SK-N-SH (cell line): ENCODE data around the gene EIF5A. TPM values are rescaled to one million over a fixed set of nuclear protein-coding genes. Genes with fewer than 3 reads are reported as not detected.
A peak's percentile ranks its signal among the peaks of the same experiment; 100 is the strongest.

Experiments used
- CTCF ChIA-PET: fragments of 300-600, 350-600 bp; formaldehyde crosslinking; extraction: SDS; loops from one replicate; lab custom pipeline; 2021; lab: Yijun Ruan, JAX
- POLR2A ChIA-PET: fragments of 350-600 bp; sonication (Branson Sonifier 250); formaldehyde crosslinking; extraction: SDS; loops from one replicate; lab custom pipeline; 2020; ENCODE audit warnings: antibody characterized with exemption, inconsistent platforms; lab: Yijun Ruan, JAX
- DNase-seq: peaks from one replicate; pipeline ENCODE4 v3.0.0; 2012
- H2AFZ ChIP-seq: fragments of 200-600 bp; sonication (generic); 2 replicates; pipeline ENCODE4 v1.8.1; 2016; ENCODE audit warnings: antibody characterized with exemption, mild to moderate bottlenecking, low read depth
- H3F3A ChIP-seq: fragments of 200-600 bp; sonication (generic); replicated peaks from 2 replicates; pipeline ENCODE3; 2016; ENCODE audit warnings: antibody characterized with exemption, mild to moderate bottlenecking; ENCODE audit not compliant: insufficient read depth
- H3K27ac ChIP-seq, 2 experiments: fragments of 200-500 bp in 1 of 2; fragments of 200-600 bp in 1 of 2; sonication (Bioruptor generic) in 1 of 2; sonication (generic), shearing (Covaris generic) in 1 of 2; 2 replicates each; pipeline versions ENCODE4 v1.5.1 to v1.6.1; 2014 to 2016; ENCODE audit warnings: low read depth in 2 of 2, inconsistent platforms in 1 of 2, low read length in 1 of 2, mild to moderate bottlenecking in 1 of 2, mixed read lengths in 1 of 2
- H3K27me3 ChIP-seq: fragments of 200-600 bp; sonication (generic), shearing (Covaris generic); 2 replicates; pipeline ENCODE4 v1.6.1; 2016; ENCODE audit warnings: mixed run types; ENCODE audit not compliant: insufficient read depth
- H3K36me3 ChIP-seq, 2 experiments: fragments of 200-500 bp in 1 of 2; fragments of 200-600 bp in 1 of 2; sonication (Bioruptor generic) in 1 of 2; sonication (generic) in 1 of 2; replicated peaks in 1 of 2; 2 replicates each; pipeline versions ENCODE3 to v1.5.1; 2014 to 2016; ENCODE audit warnings: low read length in 1 of 2, mild to moderate bottlenecking in 1 of 2; ENCODE audit not compliant: insufficient read depth in 2 of 2, control insufficient read depth in 1 of 2
- H3K4me1 ChIP-seq, 2 experiments: fragments of 200-500 bp in 1 of 2; fragments of 200-600 bp in 1 of 2; sonication (Bioruptor generic) in 1 of 2; sonication (generic), shearing (Covaris generic) in 1 of 2; 2 replicates each; pipeline versions ENCODE4 v1.5.1 to v1.6.1; 2014 to 2016; ENCODE audit warnings: low read depth in 1 of 2, low read length in 1 of 2, mixed run types in 1 of 2; ENCODE audit not compliant: insufficient read depth in 2 of 2, control insufficient read depth in 1 of 2
- H3K4me2 ChIP-seq: fragments of 200-600 bp; sonication (generic), shearing (Covaris generic); 2 replicates; pipeline ENCODE4 v1.6.1; 2017; ENCODE audit warnings: mixed run types
- H3K4me3 ChIP-seq, 2 experiments: fragments of 200-500 bp in 1 of 2; fragments of 200-600 bp in 1 of 2; sonication (Bioruptor generic) in 1 of 2; sonication (generic), shearing (Covaris generic) in 1 of 2; 2 replicates each; pipeline versions ENCODE4 v1.5.1 to v1.8.1; 2014 to 2016; ENCODE audit warnings: low read depth in 2 of 2, inconsistent platforms in 1 of 2, low read length in 1 of 2, mild to moderate bottlenecking in 1 of 2, mixed read lengths in 1 of 2, moderate library complexity in 1 of 2
- H3K79me2 ChIP-seq: fragments of 200-600 bp; sonication (generic); 2 replicates; pipeline ENCODE4 v1.8.1; 2017; ENCODE audit warnings: mild to moderate bottlenecking; ENCODE audit not compliant: insufficient read depth
- H3K9ac ChIP-seq: fragments of 200-600 bp; sonication (generic); 2 replicates; pipeline ENCODE4 v1.6.1; 2017; ENCODE audit warnings: mixed run types
- H3K9me2 ChIP-seq: fragments of 200-600 bp; sonication (generic); 2 replicates; pipeline ENCODE4 v1.6.1; 2017; ENCODE audit warnings: mixed run types
- H3K9me3 ChIP-seq: fragments of 200-600 bp; sonication (generic); 2 replicates; pipeline ENCODE4 v1.6.1; 2017; ENCODE audit warnings: mixed run types, mild to moderate bottlenecking, moderate library complexity
- H4K20me1 ChIP-seq: fragments of 200-600 bp; sonication (generic); 2 replicates; pipeline ENCODE4 v1.6.1; 2017; ENCODE audit warnings: mild to moderate bottlenecking, mixed run types; ENCODE audit not compliant: insufficient read depth
- ELF1 ChIP-seq: IDR thresholded peaks from 2 replicates; pipeline ENCODE4 v1.4.0; 2012
- EZH2phosphoT487 ChIP-seq: fragments of 200-600 bp; sonication (generic); IDR thresholded peaks from 2 replicates; pipeline ENCODE4 v1.6.1; 2017; ENCODE audit warnings: low read depth, mixed run types, mild to moderate bottlenecking, antibody characterized with exemption, moderate library complexity, borderline replicate concordance
- FOSL2 ChIP-seq: IDR thresholded peaks from 2 replicates; pipeline ENCODE4 v1.4.0; 2012; ENCODE audit warnings: low read depth, mild to moderate bottlenecking, moderate library complexity, borderline replicate concordance
- FOXJ3 ChIP-seq: sonication (generic); formaldehyde crosslinking; IDR thresholded peaks from 2 replicates; pipeline ENCODE4 v1.5.1; 2020; ENCODE audit warnings: mild to moderate bottlenecking, missing genetic modification reagents
- GATA2 ChIP-seq: sonication (generic); formaldehyde crosslinking; IDR thresholded peaks from 2 replicates; pipeline ENCODE4 v1.5.0; 2020; ENCODE audit warnings: mild to moderate bottlenecking, missing genetic modification reagents
- JUND ChIP-seq: IDR thresholded peaks from 2 replicates; pipeline ENCODE4 v1.4.0; 2012
- MEF2A ChIP-seq: IDR thresholded peaks from 2 replicates; pipeline ENCODE4 v1.4.0; 2012; ENCODE audit warnings: low read depth, borderline replicate concordance
- MXI1 ChIP-seq: IDR thresholded peaks from 2 replicates; pipeline ENCODE4 v1.6.1; 2012; ENCODE audit warnings: mild to moderate bottlenecking, low read depth, low read length, improper control_type of control experiment
- NFIC ChIP-seq: IDR thresholded peaks from 2 replicates; pipeline ENCODE4 v1.4.0; 2012; ENCODE audit warnings: borderline replicate concordance
- NRF1 ChIP-seq: IDR thresholded peaks from 2 replicates; pipeline ENCODE4 v1.6.1; 2012; ENCODE audit warnings: low read depth, mild to moderate bottlenecking, low read length
- POLR2AphosphoS5 ChIP-seq: IDR thresholded peaks from 2 replicates; pipeline ENCODE4 v1.6.1; 2012; ENCODE audit warnings: low read depth, low read length
- RAD21 ChIP-seq: IDR thresholded peaks from 2 replicates; pipeline ENCODE4 v1.6.1; 2012; ENCODE audit warnings: mild to moderate bottlenecking, low read length
- RFX5 ChIP-seq: IDR thresholded peaks from 2 replicates; pipeline ENCODE4 v1.6.1; 2012; ENCODE audit warnings: mild to moderate bottlenecking, improper control_type of control experiment, low read length
- RXRA ChIP-seq: IDR thresholded peaks from 2 replicates; pipeline ENCODE4 v1.4.0; 2012; ENCODE audit warnings: low read depth, mild to moderate bottlenecking, borderline replicate concordance
- TCF12 ChIP-seq: IDR thresholded peaks from 2 replicates; pipeline ENCODE4 v1.4.0; 2012
- TEAD4 ChIP-seq: IDR thresholded peaks from 2 replicates; pipeline ENCODE4 v1.4.0; 2012; ENCODE audit warnings: mild to moderate bottlenecking, borderline replicate concordance; ENCODE audit not compliant: insufficient read depth
- USF2 ChIP-seq: fragments of 150-350 bp; IDR thresholded peaks from 2 replicates; pipeline ENCODE4 v1.6.1; 2017; ENCODE audit warnings: antibody characterized with exemption, low read length, low read depth, borderline replicate concordance
- YY1 ChIP-seq: IDR thresholded peaks from 2 replicates; pipeline ENCODE4 v1.4.0; 2012; ENCODE audit warnings: low read depth, mild to moderate bottlenecking
- WGBS: methylation state at CpG from one replicate; pipeline ENCODE4 v1.1.6; 2017; ENCODE audit warnings: low lambda C conversion rate; 5-methylcytosine and 5-hydroxymethylcytosine counted together
- polyA plus RNA-seq, 3 experiments: library from polyadenylated mRNA; depleted of rRNA; stranded (reverse); fragments of >200 nt; gene quantifications; 2 replicates each; pipeline ENCODE4 v1.2.3, GENCODE V29; 2012
- TF ChIP-seq, protein P1 (sequence below): IDR thresholded peaks from 2 replicates; pipeline ENCODE4 v1.4.0; 2012; ENCODE audit warnings: low read depth, borderline replicate concordance
- TF ChIP-seq, protein P2 (sequence below): IDR thresholded peaks from 2 replicates; pipeline ENCODE4; 2012
- TF ChIP-seq, protein P3 (sequence below): fragments of 150-350 bp; IDR thresholded peaks from 2 replicates; pipeline ENCODE4 v1.6.1; 2016; ENCODE audit warnings: mild to moderate bottlenecking, low read depth, low read length

EIF5A gene
- polyA plus RNA-seq, 1 of the 3 experiments (the other 2 are of a cell fraction), result 971 TPM

DNA sequence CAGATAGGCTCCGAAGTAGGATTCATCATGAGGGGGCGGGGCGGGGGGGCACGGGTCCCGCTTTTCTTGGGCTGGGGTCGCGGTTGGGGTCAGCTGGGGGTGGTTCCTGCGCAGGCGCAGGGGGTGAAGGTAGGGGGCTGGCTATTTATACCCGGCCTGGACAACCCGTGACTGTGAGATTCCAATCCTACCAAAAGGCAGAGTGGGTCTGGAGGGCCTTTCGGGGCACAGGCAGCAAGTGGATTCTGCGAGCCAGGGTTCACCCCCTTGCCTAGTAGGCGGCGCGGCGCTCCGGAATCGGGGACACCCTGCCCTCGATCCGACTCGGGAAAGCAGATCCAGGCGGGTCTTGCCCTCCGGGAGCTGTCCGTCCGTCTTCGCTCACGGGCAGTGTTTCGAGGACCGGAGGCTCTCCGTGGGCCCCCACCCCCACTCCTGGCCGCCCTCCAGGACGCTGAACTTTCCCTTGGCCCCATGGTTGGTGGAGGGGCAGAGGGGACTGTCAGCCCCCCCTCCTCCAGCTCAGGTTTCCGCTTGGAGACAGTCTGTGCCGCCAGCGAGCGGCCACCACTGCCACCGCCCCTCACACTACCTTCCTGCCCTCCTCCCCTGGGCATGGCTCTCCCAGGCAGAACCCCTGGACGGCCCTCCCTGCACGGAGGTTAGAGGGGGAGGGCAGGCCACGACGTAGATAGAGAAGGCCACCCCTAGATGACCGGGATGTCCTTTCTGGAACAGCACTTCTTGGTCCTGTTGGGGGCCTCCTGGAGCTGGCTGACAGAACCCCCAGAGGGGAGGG is 25.3 kb upstream of the EIF5A start:
- H3K4me2 ChIP-seq, result peak overlapping the region; percentile 95
- H3K9me2 ChIP-seq, result no peaks in the 10 kb centered on the region
- no peak overlapping the region for H3K9ac ChIP-seq
- peaks cover 15% of the 10 kb centered on the region for H3F3A ChIP-seq
- DNase-seq, result peak; percentile 71
- peak overlapping the region; percentile 50 to 64; a peak in 3 of 4 replicates for H3K4me3 ChIP-seq
- H3K36me3 ChIP-seq, result no peaks in the 10 kb centered on the region
- H2AFZ ChIP-seq, result peak overlapping the region; percentile 89; the same call in 1 of the 2 replicates
- WGBS, result 27% methylated on average over 18 of the region's 43 CpGs
- no peaks in the 10 kb centered on the region for H4K20me1 ChIP-seq
- CTCF ChIA-PET, result interaction anchor here (0.9 to 8.8 kb wide), 9 partner anchors 10 to 236 kb away, joined by 3 to 169 read pairs (median 4); no protein-coding TSS in a partner anchor
- TF ChIP-seq FOXJ3, result no peak
- TF ChIP-seq EZH2phosphoT487, result no peak
- TF ChIP-seq TCF12, result no peak
- TF ChIP-seq NRF1, result no peak; the same call in 1 of the 2 replicates
- no peak for TF ChIP-seq NFIC
- TF ChIP-seq RAD21, result no peak
- no peaks in the 10 kb centered on the region for H3K27me3 ChIP-seq
- no peaks in the 10 kb centered on the region for H3K9me3 ChIP-seq
- H3K79me2 ChIP-seq, result no peaks in the 10 kb centered on the region
- POLR2A ChIA-PET, result interaction anchor here (0.5 to 1.3 kb wide), 2 partner anchors 61 to 346 kb away, joined by 3 read pairs; partner anchors contain the start of gene SAT2
- peaks cover 6 to 18% of the 10 kb centered on the region in 2 experiments; a peak in 2 of 4 replicates for H3K4me1 ChIP-seq
- H3K27ac ChIP-seq, result no peak overlapping the region

DNA sequence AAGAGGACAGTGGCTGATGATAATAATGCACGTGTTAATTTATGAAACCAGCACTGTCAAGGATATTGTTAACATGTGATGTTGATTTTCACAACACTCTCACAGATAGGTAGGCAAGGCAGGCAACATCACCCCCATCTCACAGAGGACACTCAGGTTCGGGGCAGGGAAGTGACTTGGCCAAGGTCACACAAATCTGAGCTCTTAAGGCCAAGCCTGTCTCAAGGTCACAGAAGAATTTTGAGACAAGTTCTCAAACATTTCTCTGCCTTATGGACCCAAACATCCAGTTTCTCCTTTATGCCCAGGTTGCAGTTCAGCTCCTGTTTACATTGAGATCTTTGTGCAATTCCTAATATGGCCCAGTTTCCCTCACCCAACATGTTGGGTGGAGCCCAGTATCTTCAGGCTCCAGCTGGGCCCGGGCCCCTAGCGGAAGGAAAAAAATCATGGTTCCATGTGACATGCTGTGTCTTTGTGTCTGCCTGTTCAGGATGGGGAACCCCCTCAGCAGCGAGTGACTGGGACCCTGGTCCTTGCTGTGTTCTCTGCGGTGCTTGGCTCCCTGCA is 24.6 kb upstream of the EIF5A start:
- Histone ChIP-seq H3K36me3 (no peaks in the 10 kb centered on the region), H3K4me2 (no peak overlapping the region), H3K4me1 (peaks cover 6 to 18% of the 10 kb centered on the region in 2 experiments; a peak in 2 of 4 replicates), H4K20me1 (no peaks in the 10 kb centered on the region), H3K79me2 (no peaks in the 10 kb centered on the region), H3K27ac (no peak overlapping the region), H3K4me3 (no peak overlapping the region; a peak in 1 of 4 replicates), H3K27me3 (peaks cover 2% of the 10 kb centered on the region; the same call in 1 of the 2 replicates), H3K9ac (no peak overlapping the region), H3K9me3 (no peaks in the 10 kb centered on the region), H3K9me2 (no peaks in the 10 kb centered on the region), H3F3A (peaks cover 15% of the 10 kb centered on the region), H2AFZ (no peak overlapping the region)
- ChIA-PET POLR2A (interaction anchor here (0.5 to 1.3 kb wide), 2 partner anchors 62 to 345 kb away, joined by 3 read pairs; partner anchors contain the start of gene SAT2), CTCF (interaction anchor here (1.6 to 8.8 kb wide), 4 partner anchors 10 to 237 kb away, joined by 4 to 169 read pairs (median 20); no protein-coding TSS in a partner anchor)
- WGBS, result 66% methylated on average over 5 of the region's 6 CpGs
- no peak for TF ChIP-seq FOXJ3
- TF ChIP-seq RAD21, result no peak
- no peak for TF ChIP-seq POLR2AphosphoS5
- TF ChIP-seq JUND, result no peak
- TF ChIP-seq GATA2 (CRISPR knock-in tag), result no peak
- TF ChIP-seq RFX5, result no peak
- TF ChIP-seq YY1, result no peak
- no peak for TF ChIP-seq RXRA
- TF ChIP-seq USF2, result no peak
- no peak for TF ChIP-seq NFIC
- no peak for TF ChIP-seq MXI1
- TF ChIP-seq, protein P1, sequence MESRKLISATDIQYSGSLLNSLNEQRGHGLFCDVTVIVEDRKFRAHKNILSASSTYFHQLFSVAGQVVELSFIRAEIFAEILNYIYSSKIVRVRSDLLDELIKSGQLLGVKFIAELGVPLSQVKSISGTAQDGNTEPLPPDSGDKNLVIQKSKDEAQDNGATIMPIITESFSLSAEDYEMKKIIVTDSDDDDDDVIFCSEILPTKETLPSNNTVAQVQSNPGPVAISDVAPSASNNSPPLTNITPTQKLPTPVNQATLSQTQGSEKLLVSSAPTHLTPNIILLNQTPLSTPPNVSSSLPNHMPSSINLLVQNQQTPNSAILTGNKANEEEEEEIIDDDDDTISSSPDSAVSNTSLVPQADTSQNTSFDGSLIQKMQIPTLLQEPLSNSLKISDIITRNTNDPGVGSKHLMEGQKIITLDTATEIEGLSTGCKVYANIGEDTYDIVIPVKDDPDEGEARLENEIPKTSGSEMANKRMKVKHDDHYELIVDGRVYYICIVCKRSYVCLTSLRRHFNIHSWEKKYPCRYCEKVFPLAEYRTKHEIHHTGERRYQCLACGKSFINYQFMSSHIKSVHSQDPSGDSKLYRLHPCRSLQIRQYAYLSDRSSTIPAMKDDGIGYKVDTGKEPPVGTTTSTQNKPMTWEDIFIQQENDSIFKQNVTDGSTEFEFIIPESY, result no peak
- no peak for TF ChIP-seq FOSL2
- no peak for TF ChIP-seq TEAD4
- TF ChIP-seq, protein P2, sequence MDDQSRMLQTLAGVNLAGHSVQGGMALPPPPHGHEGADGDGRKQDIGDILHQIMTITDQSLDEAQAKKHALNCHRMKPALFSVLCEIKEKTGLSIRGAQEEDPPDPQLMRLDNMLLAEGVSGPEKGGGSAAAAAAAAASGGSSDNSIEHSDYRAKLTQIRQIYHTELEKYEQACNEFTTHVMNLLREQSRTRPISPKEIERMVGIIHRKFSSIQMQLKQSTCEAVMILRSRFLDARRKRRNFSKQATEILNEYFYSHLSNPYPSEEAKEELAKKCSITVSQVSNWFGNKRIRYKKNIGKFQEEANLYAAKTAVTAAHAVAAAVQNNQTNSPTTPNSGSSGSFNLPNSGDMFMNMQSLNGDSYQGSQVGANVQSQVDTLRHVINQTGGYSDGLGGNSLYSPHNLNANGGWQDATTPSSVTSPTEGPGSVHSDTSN, result no peak
- no peak for TF ChIP-seq ELF1
- TF ChIP-seq, protein P3, sequence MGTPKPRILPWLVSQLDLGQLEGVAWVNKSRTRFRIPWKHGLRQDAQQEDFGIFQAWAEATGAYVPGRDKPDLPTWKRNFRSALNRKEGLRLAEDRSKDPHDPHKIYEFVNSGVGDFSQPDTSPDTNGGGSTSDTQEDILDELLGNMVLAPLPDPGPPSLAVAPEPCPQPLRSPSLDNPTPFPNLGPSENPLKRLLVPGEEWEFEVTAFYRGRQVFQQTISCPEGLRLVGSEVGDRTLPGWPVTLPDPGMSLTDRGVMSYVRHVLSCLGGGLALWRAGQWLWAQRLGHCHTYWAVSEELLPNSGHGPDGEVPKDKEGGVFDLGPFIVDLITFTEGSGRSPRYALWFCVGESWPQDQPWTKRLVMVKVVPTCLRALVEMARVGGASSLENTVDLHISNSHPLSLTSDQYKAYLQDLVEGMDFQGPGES, result no peak
- no peak for TF ChIP-seq EZH2phosphoT487
- no peak for TF ChIP-seq TCF12
- no peak for TF ChIP-seq MEF2A
- peak; percentile 17 for DNase-seq
